ENCODE data around the gene PRKCZ.
"Not testable (repeated sequence)": the region's sequence is repeated elsewhere in the genome, so short reads cannot be mapped to it uniquely, and the experiment has no call there.

PRKCZ gene

GRCh38 chr1:2121794-2122193, 71.6 kb downstream of the PRKCZ start:
- not testable (repeated sequence) for H3K27ac ChIP-seq (ENCODE audit: low read depth, low read length); H3K9me3 ChIP-seq (ENCODE audit: low read length); H3K27me3 ChIP-seq (ENCODE audit: control insufficient read depth in 1 of 2, insufficient read depth in 2 of 2, low read length in 2 of 2); H3K36me3 ChIP-seq (ENCODE audit: insufficient read depth, low read length); H3K4me1 ChIP-seq (ENCODE audit: insufficient read depth, low read length); H3K4me3 ChIP-seq (ENCODE audit: low read depth in 1 of 2, low read length in 2 of 2); H3K9ac ChIP-seq (ENCODE audit: low read length)

GRCh38 chr1:2124446-2125198, 74.4 kb downstream of the PRKCZ start:
- Histone ChIP-seq H3K9ac (ENCODE audit: low read length) (no peak overlapping the region), H3K9me3 (ENCODE audit: low read length) (no peaks in the 10 kb centered on the region), H3K27me3 (ENCODE audit: control insufficient read depth in 1 of 2, insufficient read depth in 2 of 2, low read length in 2 of 2) (no peaks in the 10 kb centered on the region), H3K36me3 (ENCODE audit: insufficient read depth, low read length) (no peaks in the 10 kb centered on the region), H3K27ac (ENCODE audit: low read depth, low read length) (no peak overlapping the region), H3K4me1 (ENCODE audit: insufficient read depth, low read length) (no peaks in the 10 kb centered on the region), H3K4me3 (ENCODE audit: low read depth in 1 of 2, low read length in 2 of 2) (no peak overlapping the region)

GRCh38 chr1:2125350-2126211, 75.4 kb downstream of the PRKCZ start:
- H3K9ac ChIP-seq (ENCODE audit: low read length) = no peak overlapping the region
- no peak overlapping the region for H3K27ac ChIP-seq (ENCODE audit: low read depth, low read length)
- H3K36me3 ChIP-seq (ENCODE audit: insufficient read depth, low read length) = no peaks in the 10 kb centered on the region
- no peaks in the 10 kb centered on the region for H3K27me3 ChIP-seq (ENCODE audit: control insufficient read depth in 1 of 2, insufficient read depth in 2 of 2, low read length in 2 of 2)
- no peaks in the 10 kb centered on the region for H3K4me1 ChIP-seq (ENCODE audit: insufficient read depth, low read length)
- H3K9me3 ChIP-seq (ENCODE audit: low read length) = no peaks in the 10 kb centered on the region
- H3K4me3 ChIP-seq (ENCODE audit: low read depth in 1 of 2, low read length in 2 of 2) = no peak overlapping the region

- Histone ChIP-seq H3K9ac (ENCODE audit: low read length) (no peak overlapping the region), H3K36me3 (ENCODE audit: insufficient read depth, low read length) (no peaks in the 10 kb centered on the region), H3K27ac (ENCODE audit: low read depth, low read length) (no peak overlapping the region), H3K4me1 (ENCODE audit: insufficient read depth, low read length) (no peaks in the 10 kb centered on the region), H3K27me3 (ENCODE audit: control insufficient read depth in 1 of 2, insufficient read depth in 2 of 2, low read length in 2 of 2) (no peaks in the 10 kb centered on the region), H3K4me3 (ENCODE audit: low read depth in 1 of 2, low read length in 2 of 2) (no peak overlapping the region), H3K9me3 (ENCODE audit: low read length) (no peaks in the 10 kb centered on the region)
Measured at GRCh38 chr1:2126331-2127186, 76.3 kb downstream of the PRKCZ start.

DNA sequence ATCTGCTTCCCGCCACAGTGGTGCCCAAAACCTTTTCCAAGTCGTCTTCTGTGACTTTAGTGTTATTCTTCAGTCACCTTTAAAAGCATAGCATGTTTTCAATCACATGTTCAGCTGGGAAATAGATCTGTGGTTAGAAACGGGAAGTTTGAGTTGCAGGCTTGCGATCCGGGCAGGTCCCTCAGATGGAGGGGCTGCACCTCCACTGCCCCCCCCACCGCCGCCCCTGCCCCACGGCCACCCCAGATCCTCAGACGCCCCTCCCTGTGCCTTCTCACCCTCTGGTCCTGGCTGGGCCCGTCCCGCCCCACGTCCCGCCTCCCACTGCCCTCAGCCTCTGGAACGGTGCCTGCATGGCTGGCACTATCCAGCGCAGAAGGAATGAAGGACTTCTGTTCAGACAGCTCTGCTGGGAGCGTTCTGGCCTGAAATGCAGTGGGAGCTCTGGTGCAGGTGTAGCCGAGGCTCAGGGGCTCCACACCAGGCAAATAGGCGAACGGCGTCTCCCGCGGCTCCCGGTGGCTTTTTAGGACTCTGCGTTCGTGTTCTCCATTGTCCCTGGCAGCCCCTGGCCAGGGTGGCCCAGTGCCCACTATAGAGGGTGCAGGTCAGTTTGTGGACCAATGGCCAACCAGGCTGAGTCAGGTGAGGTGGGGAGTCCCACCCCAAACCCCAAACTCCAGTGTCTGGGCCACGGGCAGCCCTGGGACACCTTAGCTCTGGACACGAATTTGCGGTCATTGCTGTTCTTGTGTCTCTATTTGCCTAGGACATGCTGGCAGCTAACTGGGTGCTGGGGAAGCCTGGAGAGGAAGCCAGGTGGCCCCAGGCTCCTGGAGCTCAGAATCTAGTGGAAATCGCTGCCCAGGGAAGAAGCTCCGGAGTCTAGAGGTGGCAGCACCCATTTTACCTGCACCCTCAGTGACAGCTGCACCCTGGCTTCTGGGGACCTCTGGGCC, 77.3 kb downstream of the PRKCZ start:
- peaks cover 6% of the 10 kb centered on the region for H3K4me1 ChIP-seq (ENCODE audit: insufficient read depth, low read length)
- no peak overlapping the region for H3K27ac ChIP-seq (ENCODE audit: low read depth, low read length)
- no peak overlapping the region for H3K4me3 ChIP-seq (ENCODE audit: low read depth in 1 of 2, low read length in 2 of 2)
- H3K36me3 ChIP-seq (ENCODE audit: insufficient read depth, low read length) = no peaks in the 10 kb centered on the region
- H3K9ac ChIP-seq (ENCODE audit: low read length) = no peak overlapping the region
- no peaks in the 10 kb centered on the region for H3K27me3 ChIP-seq (ENCODE audit: control insufficient read depth in 1 of 2, insufficient read depth in 2 of 2, low read length in 2 of 2)
- no peaks in the 10 kb centered on the region for H3K9me3 ChIP-seq (ENCODE audit: low read length)

DNA sequence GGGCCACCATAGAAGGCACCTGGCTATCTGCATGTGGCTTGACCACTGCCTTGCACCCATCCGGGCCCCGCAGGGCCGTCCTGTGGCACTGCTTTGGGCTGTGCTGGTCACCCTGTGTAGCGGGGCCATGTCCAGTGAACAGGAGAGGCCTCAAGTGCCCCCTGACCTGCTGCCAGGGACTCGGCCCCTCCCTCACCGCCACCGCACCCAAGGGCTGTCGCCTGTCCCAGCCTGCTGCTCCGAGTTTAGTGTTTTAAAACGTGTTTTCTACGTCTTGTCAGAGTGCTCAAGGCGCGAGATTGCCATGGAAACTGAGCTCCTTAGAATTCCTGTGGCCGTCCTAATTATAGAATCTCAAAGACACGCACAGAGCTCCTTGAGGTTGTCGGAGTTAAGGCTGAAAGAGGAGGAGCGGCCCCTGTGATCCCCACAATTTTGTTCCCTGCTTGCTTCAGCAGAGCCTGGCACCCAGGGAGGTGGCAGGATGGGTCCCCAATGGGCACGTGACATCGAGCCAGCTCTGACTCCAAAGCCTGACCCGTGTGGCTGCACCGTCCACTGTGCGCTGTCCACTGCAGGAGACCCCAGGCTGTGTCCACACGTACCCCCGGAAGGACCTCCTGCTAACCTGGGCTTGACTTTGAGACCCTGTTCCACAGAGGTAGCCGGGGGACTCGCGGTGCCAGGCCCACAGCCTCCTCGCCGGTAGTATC, 78.1 kb downstream of the PRKCZ start:
- Histone ChIP-seq H3K9ac (ENCODE audit: low read length) (no peak overlapping the region), H3K4me1 (ENCODE audit: insufficient read depth, low read length) (peaks cover 10% of the 10 kb centered on the region), H3K4me3 (ENCODE audit: low read depth in 1 of 2, low read length in 2 of 2) (no peak overlapping the region)

DNA sequence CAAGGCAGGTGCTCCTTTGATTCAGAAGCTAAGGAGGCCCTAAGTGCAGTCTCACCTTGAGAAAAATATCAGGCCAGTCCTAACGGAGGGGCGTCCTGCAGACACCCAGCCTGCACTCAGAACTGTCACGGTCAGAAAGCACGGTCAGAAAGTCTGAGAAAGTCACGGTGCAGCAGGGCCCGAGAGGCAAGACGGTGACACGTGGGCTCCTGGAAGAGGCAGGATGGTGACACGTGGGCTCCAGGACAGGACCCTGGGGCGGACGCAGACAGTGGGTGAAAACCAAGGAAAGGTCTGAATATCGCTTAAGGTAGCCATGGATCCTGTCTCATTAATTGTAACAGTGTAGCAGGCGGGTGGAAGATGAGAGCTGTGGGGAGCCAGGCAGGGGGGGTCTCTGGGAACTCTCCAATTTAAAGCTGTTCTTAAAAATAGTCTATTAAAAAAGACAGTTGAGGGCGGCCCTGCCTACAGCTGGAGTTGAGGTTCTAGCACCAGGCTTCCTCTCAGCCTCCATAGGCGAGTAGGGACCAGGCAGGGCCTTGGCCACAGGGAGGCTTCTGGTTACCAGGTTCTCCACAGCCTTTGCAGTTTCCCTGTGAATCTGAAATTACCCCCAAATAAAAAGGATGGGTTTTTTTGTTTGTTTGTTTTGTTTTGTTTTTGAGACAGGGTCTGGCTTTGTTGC, 79.2 kb downstream of the PRKCZ start:
- Histone ChIP-seq H3K9ac (ENCODE audit: low read length) (no peak overlapping the region), H3K27me3 (ENCODE audit: control insufficient read depth in 1 of 2, insufficient read depth in 2 of 2, low read length in 2 of 2) (no peaks in the 10 kb centered on the region), H3K27ac (ENCODE audit: low read depth, low read length) (no peak overlapping the region), H3K4me1 (ENCODE audit: insufficient read depth, low read length) (peaks cover 10% of the 10 kb centered on the region), H3K9me3 (ENCODE audit: low read length) (no peaks in the 10 kb centered on the region), H3K36me3 (ENCODE audit: insufficient read depth, low read length) (no peaks in the 10 kb centered on the region), H3K4me3 (ENCODE audit: low read depth in 1 of 2, low read length in 2 of 2) (no peak overlapping the region)

More for the DNA sequence above, 78.1 kb downstream of the PRKCZ start:
- Histone ChIP-seq H3K36me3 (ENCODE audit: insufficient read depth, low read length) (no peaks in the 10 kb centered on the region), H3K27ac (ENCODE audit: low read depth, low read length) (no peak overlapping the region), H3K9me3 (ENCODE audit: low read length) (no peaks in the 10 kb centered on the region), H3K27me3 (ENCODE audit: control insufficient read depth in 1 of 2, insufficient read depth in 2 of 2, low read length in 2 of 2) (no peaks in the 10 kb centered on the region)

DNA sequence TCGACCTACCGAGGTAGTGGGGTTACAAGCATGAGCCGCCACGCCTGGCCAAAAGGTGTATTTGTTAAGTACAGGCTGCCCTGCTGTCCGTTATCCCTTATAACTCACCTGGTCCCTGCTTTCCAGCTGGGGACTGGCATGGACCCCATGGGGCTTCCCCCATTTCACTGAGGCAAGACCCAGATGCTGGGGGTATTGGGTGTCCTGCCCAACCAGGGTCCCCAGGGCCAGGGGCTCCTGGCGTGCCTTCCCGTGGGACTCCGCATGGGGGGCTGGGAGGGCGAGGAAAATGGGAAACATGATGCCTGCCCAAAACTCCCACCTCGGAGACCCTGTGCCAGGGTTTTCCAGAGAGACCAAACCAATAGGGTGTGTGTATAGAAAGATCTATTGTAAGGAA, 79.9 kb downstream of the PRKCZ start:
- no peaks in the 10 kb centered on the region for H3K36me3 ChIP-seq (ENCODE audit: insufficient read depth, low read length)
- H3K9ac ChIP-seq (ENCODE audit: low read length) = no peak overlapping the region
- H3K27me3 ChIP-seq (ENCODE audit: control insufficient read depth in 1 of 2, insufficient read depth in 2 of 2, low read length in 2 of 2) = no peaks in the 10 kb centered on the region
- no peak overlapping the region for H3K27ac ChIP-seq (ENCODE audit: low read depth, low read length)
- H3K4me3 ChIP-seq (ENCODE audit: low read depth in 1 of 2, low read length in 2 of 2) = no peak overlapping the region
- peaks cover 15% of the 10 kb centered on the region for H3K4me1 ChIP-seq (ENCODE audit: insufficient read depth, low read length)
- no peaks in the 10 kb centered on the region for H3K9me3 ChIP-seq (ENCODE audit: low read length)

DNA sequence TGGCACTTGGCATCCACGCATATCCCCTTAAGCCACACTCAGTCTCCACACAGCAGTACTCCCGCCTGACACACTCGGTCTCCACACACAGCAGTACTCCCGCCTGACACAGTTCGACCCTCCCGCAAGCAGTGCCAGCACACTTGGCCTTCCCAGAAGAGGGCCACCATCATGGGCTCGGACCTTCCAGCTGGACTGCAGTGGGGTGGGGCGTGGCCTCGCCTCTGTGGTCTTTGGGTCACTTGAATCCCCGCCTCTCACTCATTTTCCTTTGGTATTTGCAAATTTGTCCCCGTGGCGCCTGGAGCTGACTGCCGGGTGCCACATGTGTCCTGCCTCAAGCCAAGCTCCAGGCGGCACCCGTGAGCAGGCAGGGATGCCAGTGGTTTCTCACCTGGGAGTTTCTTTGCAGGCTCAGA, 80.7 kb downstream of the PRKCZ start:
- H3K4me1 ChIP-seq (ENCODE audit: insufficient read depth, low read length) = peaks cover 22% of the 10 kb centered on the region
- no peak overlapping the region for H3K4me3 ChIP-seq (ENCODE audit: low read depth in 1 of 2, low read length in 2 of 2)
- no peaks in the 10 kb centered on the region for H3K9me3 ChIP-seq (ENCODE audit: low read length)
- H3K36me3 ChIP-seq (ENCODE audit: insufficient read depth, low read length) = no peaks in the 10 kb centered on the region
- no peak overlapping the region for H3K27ac ChIP-seq (ENCODE audit: low read depth, low read length)
- no peak overlapping the region for H3K9ac ChIP-seq (ENCODE audit: low read length)
- no peaks in the 10 kb centered on the region for H3K27me3 ChIP-seq (ENCODE audit: control insufficient read depth in 1 of 2, insufficient read depth in 2 of 2, low read length in 2 of 2)
